ENCODE data around the gene PIK3R6.

The PIK3R6 gene

GRCh38 chr17:8867361-8867981, at the start of gene PIK3R6:
PIK3R6 (minus strand) TSS chr17:8867674; CDS start chr17:8849794, 17,880 bp downstream.
- DNase-seq: no peak

GRCh38 chr17:8916466-8916865, 49.0 kb upstream of the PIK3R6 start:
- no peak for DNase-seq

- no peak for DNase-seq
These were observed 47.1 kb upstream of the PIK3R6 start for GRCh38 chr17:8914554-8914953.

GRCh38 chr17:8913879-8914278, 46.4 kb upstream of the PIK3R6 start:
- DNase-seq: no peak

GRCh38 chr17:8913091-8913490, 45.6 kb upstream of the PIK3R6 start:
- DNase-seq: no peak

GRCh38 chr17:8912084-8912981, 44.9 kb upstream of the PIK3R6 start:
- no peak for DNase-seq

- no peak for DNase-seq
These were observed 43.6 kb upstream of the PIK3R6 start for GRCh38 chr17:8910969-8911604.

GRCh38 chr17:8909586-8910270, 42.3 kb upstream of the PIK3R6 start:
- DNase-seq: no peak

- no peak for DNase-seq
These were observed 37.9 kb upstream of the PIK3R6 start for GRCh38 chr17:8905331-8905730.

GRCh38 chr17:8904686-8905085, 37.2 kb upstream of the PIK3R6 start:
- no peak for DNase-seq

GRCh38 chr17:8904201-8904600, 36.7 kb upstream of the PIK3R6 start:
- no peak for DNase-seq

- no peak for DNase-seq
These were observed 33.4 kb upstream of the PIK3R6 start for GRCh38 chr17:8900626-8901585.

- DNase-seq: no peak
These were observed 32.7 kb upstream of the PIK3R6 start for GRCh38 chr17:8900207-8900606.

GRCh38 chr17:8898636-8899035, 31.2 kb upstream of the PIK3R6 start:
- no peak for DNase-seq

GRCh38 chr17:8898126-8898525, 30.7 kb upstream of the PIK3R6 start:
- no peak for DNase-seq

GRCh38 chr17:8896641-8897635, 29.5 kb upstream of the PIK3R6 start:
- no peak for DNase-seq

GRCh38 chr17:8896087-8896486, 28.6 kb upstream of the PIK3R6 start:
- DNase-seq: no peak

GRCh38 chr17:8894673-8895578, 27.5 kb upstream of the PIK3R6 start:
- no peak for DNase-seq

- no peak for DNase-seq
These were observed 26.8 kb upstream of the PIK3R6 start for GRCh38 chr17:8894202-8894671.

Data from NCI-H2107 (cell line).